IPS-18a (cell line): Measurements from ENCODE around the gene SLC13A3.

ENCODE experiments used
- H3K27ac ChIP-seq: one replicate; pipeline ENCODE4 v1.5.1; 2013; ENCODE audit warnings: low read length
- H3K27me3 ChIP-seq: one replicate; pipeline ENCODE4 v1.6.1; 2013; ENCODE audit warnings: mild to moderate bottlenecking, low read length; ENCODE audit not compliant: control insufficient read depth, insufficient read depth
- H3K36me3 ChIP-seq: one replicate; pipeline ENCODE4 v1.6.1; 2013; ENCODE audit warnings: low read depth, low read length; ENCODE audit not compliant: control insufficient read depth
- H3K4me1 ChIP-seq: one replicate; pipeline ENCODE4 v1.6.1; 2013; ENCODE audit warnings: low read depth, low read length; ENCODE audit not compliant: control insufficient read depth
- H3K4me3 ChIP-seq: one replicate; pipeline ENCODE4 v1.5.1; 2013; ENCODE audit warnings: low read length
- H3K9ac ChIP-seq: one replicate; pipeline ENCODE4 v1.6.1; 2013; ENCODE audit warnings: mild to moderate bottlenecking, low read length, moderate library complexity
- H3K9me3 ChIP-seq: one replicate; pipeline ENCODE4 v1.6.1; 2013; ENCODE audit warnings: low read depth, low read length; ENCODE audit not compliant: control insufficient read depth

SLC13A3 gene

DNA sequence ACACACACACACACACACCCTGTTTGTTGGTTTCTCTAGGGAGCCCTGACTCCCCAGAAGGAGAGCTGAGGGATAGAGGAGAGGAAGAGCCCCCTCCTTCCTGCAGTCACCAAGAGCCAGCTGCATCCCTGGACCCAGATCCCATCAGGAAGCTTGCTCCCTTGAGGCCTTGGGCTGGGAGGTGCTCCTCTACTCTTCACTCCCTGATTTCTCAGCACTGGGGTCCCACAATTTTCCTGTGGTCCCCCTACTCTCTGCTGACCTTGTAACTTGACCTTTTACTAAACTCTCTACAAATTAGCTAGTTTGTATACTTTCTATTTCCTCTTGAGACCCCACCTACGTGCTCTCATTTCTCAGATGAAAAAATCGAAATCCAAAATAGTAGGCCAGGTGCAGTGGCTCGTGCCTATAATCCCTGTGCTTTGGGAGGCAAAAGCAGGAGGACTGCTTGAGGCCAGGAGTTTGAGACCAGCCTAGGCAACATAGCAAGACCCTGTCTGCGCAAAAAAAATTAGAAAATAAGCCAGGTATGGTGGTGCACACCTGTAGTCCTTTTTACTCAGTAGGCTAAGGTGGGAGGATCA lies 95.8 kb downstream of the SLC13A3 start:
- Histone ChIP-seq H3K36me3 (no peaks in the 10 kb centered on the region), H3K9me3 (no peaks in the 10 kb centered on the region), H3K9ac (no peak overlapping the region), H3K4me1 (peaks cover 38% of the 10 kb centered on the region), H3K27me3 (no peaks in the 10 kb centered on the region), H3K27ac (no peak overlapping the region), H3K4me3 (no peak overlapping the region)

DNA sequence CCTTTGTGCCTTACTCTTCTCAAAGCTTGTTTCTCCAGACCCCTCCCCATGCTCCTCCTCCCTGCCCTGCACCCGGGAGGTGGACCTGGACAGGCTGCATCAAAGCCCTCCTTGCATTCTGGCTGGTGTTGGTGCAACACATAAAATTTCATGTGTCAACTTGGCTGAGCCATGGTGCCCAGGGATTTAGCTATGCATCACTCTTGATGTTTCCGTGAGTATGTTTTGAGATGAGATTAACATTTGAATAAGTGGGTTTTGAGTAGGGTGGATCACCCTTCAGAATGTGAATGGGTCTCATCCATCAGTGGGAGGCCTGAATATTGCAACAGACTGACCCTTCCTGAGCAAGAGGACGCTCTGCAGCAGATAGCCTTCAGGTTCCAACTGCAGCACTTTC lies 96.4 kb downstream of the SLC13A3 start:
- Histone ChIP-seq H3K9me3 (no peaks in the 10 kb centered on the region), H3K9ac (no peak overlapping the region), H3K4me3 (no peak overlapping the region), H3K36me3 (no peaks in the 10 kb centered on the region), H3K4me1 (peaks cover 38% of the 10 kb centered on the region), H3K27ac (no peak overlapping the region), H3K27me3 (no peaks in the 10 kb centered on the region)

DNA sequence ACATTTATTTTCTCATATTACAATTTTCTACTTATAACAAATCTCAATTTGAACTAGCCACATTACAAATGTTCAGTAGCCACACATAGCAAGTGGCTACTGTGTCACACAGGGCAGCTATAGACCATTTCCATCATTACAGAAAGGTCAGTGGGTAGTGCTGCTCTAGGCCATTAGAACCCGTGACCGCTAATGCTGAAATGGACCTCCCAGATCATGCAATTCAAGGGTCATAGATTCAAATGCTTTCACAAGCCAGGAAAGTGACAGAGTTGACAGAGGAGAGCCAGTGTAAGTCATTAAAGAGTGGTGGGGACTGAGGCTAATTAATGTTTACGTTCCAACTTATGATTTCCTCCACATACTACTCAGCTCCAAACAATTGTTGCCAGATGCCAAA lies 97.3 kb downstream of the SLC13A3 start:
- H3K4me3 ChIP-seq, result no peak overlapping the region
- H3K9me3 ChIP-seq, result no peaks in the 10 kb centered on the region
- H3K4me1 ChIP-seq, result peaks cover 38% of the 10 kb centered on the region
- no peaks in the 10 kb centered on the region for H3K36me3 ChIP-seq
- no peak overlapping the region for H3K9ac ChIP-seq
- H3K27ac ChIP-seq, result no peak overlapping the region
- H3K27me3 ChIP-seq, result no peaks in the 10 kb centered on the region

DNA sequence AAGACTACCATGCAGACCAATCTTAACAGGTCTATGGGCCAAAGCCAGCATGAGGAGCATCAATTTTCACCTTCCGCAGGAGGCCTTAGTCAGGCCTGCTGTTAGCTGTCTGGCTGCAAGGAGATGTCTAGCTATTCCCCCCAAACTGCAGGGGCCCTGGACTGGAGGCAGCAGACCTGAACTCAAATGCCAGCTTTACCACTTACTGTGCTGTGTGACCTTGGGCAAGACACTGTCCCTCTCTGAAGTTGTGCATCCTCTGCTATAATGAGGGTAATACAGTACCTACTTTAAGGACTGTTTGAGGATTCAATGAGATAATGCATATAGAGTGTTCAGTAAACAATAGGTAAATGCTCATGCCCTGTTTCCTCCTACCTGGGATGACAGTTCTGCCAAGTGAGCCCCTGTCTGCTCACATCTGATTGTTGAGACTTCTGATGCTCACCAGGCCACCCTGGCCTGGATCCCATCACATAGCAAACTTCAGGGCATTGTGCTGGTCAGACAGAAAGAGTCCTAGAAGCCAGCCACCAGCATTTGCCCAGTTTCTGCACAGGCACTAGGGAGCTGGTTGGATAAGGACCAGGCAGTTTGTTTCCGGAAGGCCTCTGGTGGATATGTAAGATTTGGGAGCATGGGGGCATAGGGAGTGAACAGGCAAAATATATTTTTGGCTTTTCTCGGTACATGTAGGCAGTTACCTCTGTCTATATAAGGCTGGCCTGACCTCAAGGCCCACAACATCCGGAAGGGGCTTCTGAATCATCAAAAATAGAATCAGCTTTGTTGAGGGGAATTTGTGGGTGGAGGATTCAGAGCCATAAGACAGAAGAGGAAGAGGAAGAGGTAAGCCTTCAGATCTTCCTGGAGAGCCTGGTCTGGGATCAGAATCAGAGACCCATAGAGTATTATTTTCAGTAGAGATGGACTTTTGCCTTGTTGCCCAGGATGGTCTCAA lies 98.5 kb downstream of the SLC13A3 start:
- Histone ChIP-seq H3K36me3 (no peaks in the 10 kb centered on the region), H3K9me3 (no peaks in the 10 kb centered on the region), H3K27ac (peak overlapping the region; percentile 88), H3K9ac (peak overlapping the region; percentile 65), H3K4me1 (peaks cover 38% of the 10 kb centered on the region), H3K27me3 (no peaks in the 10 kb centered on the region), H3K4me3 (no peak overlapping the region)

DNA sequence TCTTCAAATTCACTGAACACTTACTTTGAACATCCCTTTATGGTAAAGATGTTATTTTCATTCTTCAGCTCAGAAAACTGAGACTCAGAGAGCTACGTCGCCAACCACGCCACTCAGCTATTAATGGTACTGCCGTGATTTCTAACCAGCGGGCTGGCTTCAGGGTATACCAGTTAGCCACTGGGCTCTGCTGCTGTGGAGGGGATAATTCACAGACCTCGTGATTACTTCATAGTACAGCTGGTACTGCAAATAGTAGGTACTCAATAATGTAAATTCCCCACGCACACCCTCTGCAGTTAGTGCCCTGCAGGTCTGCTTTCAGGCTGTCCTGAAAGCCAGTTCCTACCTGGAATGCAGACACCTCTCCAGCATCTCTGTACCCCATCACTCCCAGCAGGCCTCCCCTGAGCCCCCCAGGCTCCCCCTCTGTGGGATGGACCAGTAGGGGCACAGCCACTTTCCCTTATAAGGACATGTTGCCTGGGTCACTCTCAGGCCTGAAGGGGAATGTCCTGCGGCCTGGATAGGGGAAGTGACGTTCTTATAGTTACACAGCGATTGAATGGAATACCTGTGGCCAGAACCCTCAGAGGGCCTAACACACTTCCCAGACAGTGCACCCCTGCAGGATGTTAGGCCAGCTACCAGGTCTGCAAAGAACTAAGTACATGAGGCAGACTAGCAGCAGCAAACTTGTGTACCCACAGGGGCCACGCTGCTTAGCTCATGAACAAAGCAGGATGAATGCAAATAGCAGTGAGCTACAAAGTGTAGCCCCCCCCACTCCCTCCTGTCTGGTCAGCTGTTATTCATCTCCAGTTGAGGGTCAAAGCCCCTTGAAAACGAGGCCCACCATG lies 99.5 kb downstream of the SLC13A3 start:
- Histone ChIP-seq H3K9ac (peak overlapping the region; percentile 65), H3K9me3 (no peaks in the 10 kb centered on the region), H3K36me3 (no peaks in the 10 kb centered on the region), H3K27me3 (no peaks in the 10 kb centered on the region), H3K4me1 (peaks cover 38% of the 10 kb centered on the region), H3K4me3 (no peak overlapping the region), H3K27ac (peak overlapping the region; percentile 88)

DNA sequence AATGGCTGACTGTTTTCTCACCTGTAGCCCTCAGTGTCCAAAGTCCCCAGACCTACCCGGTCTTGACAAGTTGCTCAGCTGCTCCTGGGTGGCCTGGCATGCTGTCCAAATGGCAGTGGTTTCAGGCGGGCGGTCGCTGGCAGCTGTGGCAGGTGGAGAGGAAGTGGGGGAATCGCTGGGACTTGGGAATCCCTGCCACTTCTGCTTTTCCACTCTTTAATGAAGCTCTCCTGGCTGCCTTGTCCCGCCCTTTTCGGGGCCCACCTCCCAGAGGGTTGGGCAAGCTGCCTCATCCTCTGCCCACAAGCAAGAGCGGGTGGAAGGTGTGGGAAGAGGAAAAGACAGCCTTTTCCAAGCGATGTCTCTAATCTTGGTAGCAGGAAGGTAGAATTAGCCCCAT lies 100.8 kb downstream of the SLC13A3 start, which contains the start of gene OCSTAMP:
Gene OCSTAMP, minus strand, starts transcription at position 194 of the 400 bp plus-strand sequence. Its CDS starts 94 bp downstream, at position 100.
- Histone ChIP-seq H3K4me3 (no peak within 1 kb of the TSS), H3K9ac (peak within 1 kb of the TSS; percentile 65), H3K27ac (peak within 1 kb of the TSS; percentile 54), H3K36me3 (no peaks in the 10 kb centered on the region), H3K9me3 (no peaks in the 10 kb centered on the region), H3K4me1 (peaks cover 37% of the 10 kb centered on the region), H3K27me3 (no peaks in the 10 kb centered on the region)

DNA sequence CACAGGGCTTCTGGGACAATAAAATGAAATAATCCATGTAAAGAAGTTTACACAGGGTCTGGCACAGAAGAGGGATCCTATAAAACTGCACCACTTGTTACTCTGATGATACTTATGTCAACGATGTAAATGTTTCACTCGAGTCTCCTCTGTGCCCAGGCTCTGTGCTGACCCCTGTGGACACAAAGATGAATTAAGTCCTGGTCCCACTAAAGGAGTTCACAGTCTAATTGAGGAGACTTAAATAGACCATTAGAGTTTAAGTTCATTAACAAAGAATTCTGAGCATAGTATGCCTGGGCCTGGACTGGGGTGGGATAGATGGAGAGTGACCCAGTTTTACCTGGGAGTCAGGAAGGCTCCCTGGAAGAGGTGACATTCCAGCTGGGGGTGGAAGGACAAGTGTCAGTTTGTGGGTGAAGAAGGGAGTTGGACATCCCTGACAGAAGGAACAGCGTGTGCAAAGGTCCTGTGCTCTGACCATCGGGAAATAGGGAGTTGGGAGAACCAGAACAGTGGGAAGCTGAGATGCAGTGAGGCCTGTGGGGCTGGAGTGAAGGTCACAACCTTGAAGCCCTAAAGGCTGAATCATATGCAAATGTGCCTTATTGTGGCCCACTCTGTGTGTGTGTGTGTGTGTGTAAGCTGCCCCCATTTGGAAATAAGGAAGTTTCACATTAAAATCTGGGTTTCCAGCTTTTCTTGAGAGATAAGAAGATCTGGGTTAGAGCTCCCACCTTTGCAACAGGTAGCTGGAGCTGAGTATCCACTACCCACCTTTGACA lies 101.9 kb downstream of the SLC13A3 start:
- Histone ChIP-seq H3K27me3 (no peaks in the 10 kb centered on the region), H3K4me1 (peaks cover 27% of the 10 kb centered on the region)

DNA sequence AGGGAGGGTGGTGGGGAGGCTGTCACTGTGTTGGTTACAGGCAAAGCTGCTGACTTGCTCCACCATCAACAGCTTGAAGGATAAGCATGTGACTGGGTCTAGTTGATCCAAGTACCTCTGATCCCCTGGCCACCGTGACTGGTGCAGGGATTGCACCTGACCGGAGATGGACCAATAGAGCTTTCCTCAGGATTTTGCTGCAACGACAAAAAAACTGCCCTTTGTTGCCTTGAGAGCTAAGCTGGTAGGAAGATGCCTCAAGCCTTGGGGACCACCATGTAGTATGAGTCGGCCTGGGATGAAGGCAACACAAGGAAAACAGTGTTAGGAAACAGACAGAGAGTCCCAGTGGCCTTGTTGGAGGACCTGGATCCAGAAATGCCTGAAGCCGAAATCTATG lies 102.6 kb downstream of the SLC13A3 start:
- Histone ChIP-seq H3K36me3 (no peaks in the 10 kb centered on the region), H3K9ac (no peak overlapping the region), H3K4me1 (peaks cover 27% of the 10 kb centered on the region), H3K4me3 (no peak overlapping the region), H3K27ac (no peak overlapping the region), H3K27me3 (no peaks in the 10 kb centered on the region), H3K9me3 (no peaks in the 10 kb centered on the region)

More for the DNA sequence above, 101.9 kb downstream of the SLC13A3 start:
- Histone ChIP-seq H3K27ac (no peak overlapping the region), H3K4me3 (no peak overlapping the region), H3K9ac (no peak overlapping the region), H3K9me3 (no peaks in the 10 kb centered on the region), H3K36me3 (no peaks in the 10 kb centered on the region)

DNA sequence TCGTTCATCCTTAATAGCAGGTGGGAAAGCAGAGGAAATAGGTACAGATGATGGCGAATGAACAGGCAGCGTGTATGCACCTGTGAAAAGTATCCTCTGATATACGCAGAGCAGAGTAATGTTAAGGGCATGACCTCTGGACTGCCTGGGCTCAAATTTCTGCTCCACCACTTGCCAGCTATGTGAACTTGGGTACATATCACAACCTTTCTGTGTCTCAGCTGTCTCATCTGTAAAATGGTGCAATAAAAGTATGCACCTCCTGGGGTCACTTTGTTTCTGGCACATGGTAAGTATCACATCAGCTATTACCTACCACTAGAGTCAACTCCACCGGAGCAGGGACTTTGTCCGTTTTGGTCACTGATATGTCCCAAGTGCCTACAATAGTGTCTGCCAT lies 103.3 kb downstream of the SLC13A3 start:
- peaks cover 23% of the 10 kb centered on the region for H3K4me1 ChIP-seq
- H3K9ac ChIP-seq, result no peak overlapping the region
- H3K27me3 ChIP-seq, result no peaks in the 10 kb centered on the region
- no peak overlapping the region for H3K4me3 ChIP-seq
- no peaks in the 10 kb centered on the region for H3K36me3 ChIP-seq
- H3K27ac ChIP-seq, result no peak overlapping the region
- H3K9me3 ChIP-seq, result no peaks in the 10 kb centered on the region

DNA sequence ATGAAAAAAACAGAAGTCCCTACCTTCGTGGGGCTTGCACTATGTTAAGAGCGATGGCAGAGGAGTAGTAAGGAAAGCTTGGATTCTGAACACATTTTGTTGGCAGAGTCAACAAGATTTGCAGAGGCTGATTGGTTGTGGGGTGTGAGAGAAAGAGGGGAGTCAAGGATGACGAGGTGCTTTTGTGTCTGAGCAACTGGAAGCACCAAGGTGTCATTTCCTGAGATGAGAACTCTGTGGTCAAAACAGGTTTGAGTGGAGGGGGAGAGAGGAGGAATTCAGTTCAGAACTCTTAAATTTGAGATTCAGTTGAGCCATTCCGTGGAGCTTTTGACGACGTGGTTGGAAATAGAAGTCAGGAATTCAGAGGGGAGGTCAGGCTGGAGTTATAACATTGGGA lies 104.3 kb downstream of the SLC13A3 start:
- H3K4me1 ChIP-seq, result peaks cover 12% of the 10 kb centered on the region
- no peaks in the 10 kb centered on the region for H3K36me3 ChIP-seq
- H3K27me3 ChIP-seq, result no peaks in the 10 kb centered on the region
- no peak overlapping the region for H3K4me3 ChIP-seq
- H3K9me3 ChIP-seq, result no peaks in the 10 kb centered on the region
- H3K9ac ChIP-seq, result no peak overlapping the region
- no peak overlapping the region for H3K27ac ChIP-seq
